ENCODE results near the gene ZNF581. TPM values are rescaled to one million over a fixed set of nuclear protein-coding genes. Genes with fewer than 3 reads are reported as not detected.

The ZNF581 gene
- total RNA-seq, 1 donor from 2014 or later: 30.0 TPM

DNA sequence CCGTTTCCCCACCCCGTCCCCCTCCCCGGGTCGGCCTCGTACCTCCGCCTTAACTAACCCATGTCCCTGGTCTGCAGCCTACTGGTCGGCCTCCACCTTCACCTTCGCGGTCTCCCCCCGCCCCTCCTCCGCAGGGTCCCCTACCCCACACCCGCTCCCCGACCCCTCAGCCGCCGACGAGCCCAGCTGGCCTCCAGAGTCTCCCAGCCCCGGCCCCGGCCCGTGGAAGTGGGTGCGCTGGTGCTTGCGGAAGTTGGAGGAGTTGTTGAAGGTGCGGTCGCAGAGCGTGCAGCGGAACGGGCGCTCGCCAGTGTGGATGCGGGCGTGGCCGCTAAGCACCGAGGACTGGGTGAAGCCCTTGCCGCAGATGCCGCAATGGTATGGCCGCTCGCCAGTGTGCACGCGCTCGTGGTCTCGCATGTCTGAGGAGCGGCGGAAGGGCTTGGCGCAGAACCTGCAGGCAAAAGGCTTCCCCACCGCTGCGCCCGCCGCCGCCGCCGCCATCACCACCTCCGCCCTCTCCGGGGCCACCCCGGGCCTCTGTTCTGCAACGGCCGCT is 21.7 kb upstream of the ZNF581 start:
- DNase-seq (ENCODE audit: low read depth) (no peak), FAIRE-seq (no peak)
- no peaks in the 10 kb centered on the region for H3K9me3 Mint-ChIP-seq (ENCODE audit: unreplicated experiment)
- H3K27ac Mint-ChIP-seq (ENCODE audit: unreplicated experiment): no peak overlapping the region
- H2AFZ ChIP-seq (ENCODE audit: low read depth, low read length): no peak overlapping the region
- H3K27me3 ChIP-seq (ENCODE audit: insufficient read depth, low read length): no peaks in the 10 kb centered on the region
- H3K4me3 ChIP-seq (ENCODE audit: insufficient read depth, low read depth, low read length): no peak overlapping the region
- peaks cover 8% of the 10 kb centered on the region for H3K36me3 Mint-ChIP-seq (ENCODE audit: low read depth, unreplicated experiment)
- H3K4me1 Mint-ChIP-seq (ENCODE audit: low read depth, unreplicated experiment): peaks cover 6% of the 10 kb centered on the region
- H3K27me3 Mint-ChIP-seq (ENCODE audit: low read depth, unreplicated experiment): no peaks in the 10 kb centered on the region
- H3K9ac ChIP-seq (ENCODE audit: low read length): no peak overlapping the region
- no peaks in the 10 kb centered on the region for H3K9me3 ChIP-seq (ENCODE audit: insufficient read depth, low read depth, low read length)
- H3K4me1 ChIP-seq (ENCODE audit: insufficient read depth, low read length): no peaks in the 10 kb centered on the region
- no peaks in the 10 kb centered on the region for H3K36me3 ChIP-seq (ENCODE audit: insufficient read depth, low read length)
- no peak overlapping the region for H3K27ac ChIP-seq (ENCODE audit: low read depth, low read length)
- peaks cover 17% of the 10 kb centered on the region for H4K20me1 ChIP-seq (ENCODE audit: insufficient read depth, low read length)
- peaks cover 8% of the 10 kb centered on the region for H3K79me2 ChIP-seq (ENCODE audit: insufficient read depth, low read length)
- no peak overlapping the region for H3K4me2 ChIP-seq (ENCODE audit: low read length)
- no peak overlapping the region for H3K4me3 Mint-ChIP-seq (ENCODE audit: unreplicated experiment)
- TF ChIP-seq CTCF (IDR thresholded peaks at IDR 0.05; ENCODE audit: insufficient read depth, low read depth, low read length): no peak
- no peak for TF ChIP-seq EZH2 (IDR thresholded peaks at IDR 0.05; ENCODE audit: insufficient read depth, low read length)

- no peak overlapping the region for H2AFZ ChIP-seq (ENCODE audit: low read depth, low read length)
- H3K9me3 ChIP-seq (ENCODE audit: insufficient read depth, low read depth, low read length): no peaks in the 10 kb centered on the region
- peaks cover 6% of the 10 kb centered on the region for H3K4me1 Mint-ChIP-seq (ENCODE audit: low read depth, unreplicated experiment)
- H3K36me3 Mint-ChIP-seq (ENCODE audit: low read depth, unreplicated experiment): peaks cover 6% of the 10 kb centered on the region
- H3K27ac Mint-ChIP-seq (ENCODE audit: unreplicated experiment): no peak overlapping the region
- H3K4me1 ChIP-seq (ENCODE audit: insufficient read depth, low read length): no peaks in the 10 kb centered on the region
- no peak overlapping the region for H3K9ac ChIP-seq (ENCODE audit: low read length)
- no peaks in the 10 kb centered on the region for H3K36me3 ChIP-seq (ENCODE audit: insufficient read depth, low read length)
- no peaks in the 10 kb centered on the region for H3K27me3 Mint-ChIP-seq (ENCODE audit: low read depth, unreplicated experiment)
- no peaks in the 10 kb centered on the region for H3K27me3 ChIP-seq (ENCODE audit: insufficient read depth, low read length)
- DNase-seq (ENCODE audit: low read depth) (no peak), FAIRE-seq (no peak)
- TF ChIP-seq CTCF (IDR thresholded peaks at IDR 0.05; ENCODE audit: insufficient read depth, low read depth, low read length) (no peak), EZH2 (IDR thresholded peaks at IDR 0.05; ENCODE audit: insufficient read depth, low read length) (no peak)
- H4K20me1 ChIP-seq (ENCODE audit: insufficient read depth, low read length): peaks cover 14% of the 10 kb centered on the region
- no peak overlapping the region for H3K27ac ChIP-seq (ENCODE audit: low read depth, low read length)
- H3K4me2 ChIP-seq (ENCODE audit: low read length): no peak overlapping the region
- no peak overlapping the region for H3K4me3 ChIP-seq (ENCODE audit: insufficient read depth, low read depth, low read length)
- peaks cover 8% of the 10 kb centered on the region for H3K79me2 ChIP-seq (ENCODE audit: insufficient read depth, low read length)
- no peaks in the 10 kb centered on the region for H3K9me3 Mint-ChIP-seq (ENCODE audit: unreplicated experiment)
- no peak overlapping the region for H3K4me3 Mint-ChIP-seq (ENCODE audit: unreplicated experiment)
Observed at GRCh38 chr19:55622242-55622969, 21.0 kb upstream of the ZNF581 start.

- TF ChIP-seq EZH2 (IDR thresholded peaks at IDR 0.05; ENCODE audit: insufficient read depth, low read length): no peak
- DNase-seq (ENCODE audit: low read depth) (no peak), FAIRE-seq (no peak)
- Histone ChIP-seq H3K4me1 (ENCODE audit: insufficient read depth, low read length) (no peaks in the 10 kb centered on the region), H3K4me2 (ENCODE audit: low read length) (peak overlapping the region; percentile 64), H3K79me2 (ENCODE audit: insufficient read depth, low read length) (peaks cover 8% of the 10 kb centered on the region), H3K27ac (ENCODE audit: low read depth, low read length) (no peak overlapping the region), H3K36me3 (ENCODE audit: insufficient read depth, low read length) (no peaks in the 10 kb centered on the region), H2AFZ (ENCODE audit: low read depth, low read length) (no peak overlapping the region), H3K4me3 (ENCODE audit: insufficient read depth, low read depth, low read length) (no peak overlapping the region), H3K27me3 (ENCODE audit: insufficient read depth, low read length) (no peaks in the 10 kb centered on the region), H3K9me3 (ENCODE audit: insufficient read depth, low read depth, low read length) (no peaks in the 10 kb centered on the region), H3K9ac (ENCODE audit: low read length) (no peak overlapping the region), H4K20me1 (ENCODE audit: insufficient read depth, low read length) (peaks cover 13% of the 10 kb centered on the region)
- no peaks in the 10 kb centered on the region for H3K27me3 Mint-ChIP-seq (ENCODE audit: low read depth, unreplicated experiment)
- H3K4me1 Mint-ChIP-seq (ENCODE audit: low read depth, unreplicated experiment): peaks cover 6% of the 10 kb centered on the region
- H3K36me3 Mint-ChIP-seq (ENCODE audit: low read depth, unreplicated experiment): peaks cover 2% of the 10 kb centered on the region
- no peaks in the 10 kb centered on the region for H3K9me3 Mint-ChIP-seq (ENCODE audit: unreplicated experiment)
- H3K4me3 Mint-ChIP-seq (ENCODE audit: unreplicated experiment): peak overlapping the region; percentile 89
- no peak overlapping the region for H3K27ac Mint-ChIP-seq (ENCODE audit: unreplicated experiment)
Observed at GRCh38 chr19:55623130-55623529, 20.3 kb upstream of the ZNF581 start.
